A549 (cell line): ENCODE results near the gene DNM3.

Experiments used
- CTCF ChIP-seq: fragments of >200 bp; sonication (Bioruptor Twin); formaldehyde crosslinking; IDR thresholded peaks from 3 replicates; pipeline ENCODE4 v1.5.1; 2016
- ESRRA ChIP-seq: fragments of 150-350 bp; IDR thresholded peaks from 2 replicates; pipeline ENCODE4 v1.6.1; 2014; ENCODE audit warnings: mild to moderate bottlenecking, low read length, borderline replicate concordance
- GATA3 ChIP-seq: IDR thresholded peaks from 2 replicates; pipeline ENCODE4 v1.6.1; 2012; ENCODE audit warnings: borderline replicate concordance
- MYC ChIP-seq: IDR thresholded peaks from 2 replicates; pipeline ENCODE4 v1.6.1; 2012; ENCODE audit warnings: mild to moderate bottlenecking, inconsistent platforms, low read length, improper control_type of control experiment, borderline replicate concordance
- REST ChIP-seq: fragments of 200-600 bp; sonication (generic); IDR thresholded peaks from 2 replicates; pipeline ENCODE4 v1.6.1; 2016; ENCODE audit warnings: antibody characterized with exemption, mild to moderate bottlenecking, moderate library complexity
- SREBF2 ChIP-seq: fragments of 450-650 bp; IDR thresholded peaks from 2 replicates; pipeline ENCODE4 v1.6.1; 2014; ENCODE audit warnings: mild to moderate bottlenecking, moderate library complexity

GRCh38 chr1:172283766-172284165 is 442.5 kb downstream of the DNM3 start:
- TF ChIP-seq REST (no peak), GATA3 (no peak), SREBF2 (no peak), ESRRA (no peak), CTCF (no peak), MYC (no peak)
